T-helper 1 cell treated with Interleukin-12 subunit alpha and Interleukin-12 subunit beta and Interleukin-4 antibody, amounts not matched to agents 30 μg/mL and 1 μg/mL, for 36 hours (primary cell): ENCODE results near the gene NHLH1.
A peak's percentile ranks its signal among the peaks of the same experiment; 100 is the strongest.

Experiments
- H3K27ac Mint-ChIP-seq: one replicate; pipeline ENCODE4 v1.8.0; 2021; ENCODE audit warnings: mild to moderate bottlenecking, mixed read lengths
- H3K27me3 Mint-ChIP-seq: one replicate; pipeline ENCODE4 v1.8.0; 2021; ENCODE audit warnings: low read depth, mixed read lengths
- H3K36me3 Mint-ChIP-seq: one replicate; pipeline ENCODE4 v1.8.0; 2021; ENCODE audit warnings: low read depth, mixed read lengths
- H3K4me1 Mint-ChIP-seq: one replicate; pipeline ENCODE4 v1.8.0; 2021; ENCODE audit warnings: low read depth, mixed read lengths
- H3K4me3 Mint-ChIP-seq: one replicate; pipeline ENCODE4 v1.8.0; 2021; ENCODE audit warnings: mild to moderate bottlenecking, moderate library complexity, mixed read lengths
- H3K9me3 Mint-ChIP-seq: one replicate; pipeline ENCODE4 v1.8.0; 2021; ENCODE audit warnings: mixed read lengths

Gene NHLH1

GRCh38 chr1:160363951-160364735, 2.7 kb upstream of the NHLH1 start:
- H3K27ac Mint-ChIP-seq: no peak overlapping the region
- H3K4me1 Mint-ChIP-seq: no peaks in the 10 kb centered on the region
- no peaks in the 10 kb centered on the region for H3K27me3 Mint-ChIP-seq
- H3K36me3 Mint-ChIP-seq: peaks cover 11% of the 10 kb centered on the region
- H3K4me3 Mint-ChIP-seq: no peak overlapping the region
- no peaks in the 10 kb centered on the region for H3K9me3 Mint-ChIP-seq

DNA sequence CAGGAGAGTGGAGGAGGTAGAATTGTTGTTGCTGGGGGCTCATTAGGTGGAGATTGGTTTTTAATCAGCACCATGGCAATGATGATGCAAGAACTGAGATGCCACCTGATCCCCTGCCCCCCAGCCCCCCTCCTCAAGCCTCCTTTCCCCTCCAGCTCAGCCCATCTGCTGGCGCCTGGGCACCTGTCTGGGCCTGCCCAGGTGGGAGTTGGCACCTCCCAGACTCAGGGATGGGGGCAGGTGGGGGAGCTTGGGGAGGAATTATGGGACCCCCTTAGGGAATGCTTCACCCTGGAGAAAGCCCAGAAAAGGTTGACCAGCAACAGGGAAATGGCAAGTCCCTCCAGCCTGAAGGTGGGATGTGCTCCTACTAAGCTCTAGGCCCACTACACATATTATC, 1.5 kb upstream of the NHLH1 start:
- H3K27ac Mint-ChIP-seq: no peak overlapping the region
- peaks cover 9% of the 10 kb centered on the region for H3K36me3 Mint-ChIP-seq
- H3K9me3 Mint-ChIP-seq: no peaks in the 10 kb centered on the region
- no peaks in the 10 kb centered on the region for H3K4me1 Mint-ChIP-seq
- no peaks in the 10 kb centered on the region for H3K27me3 Mint-ChIP-seq
- no peak overlapping the region for H3K4me3 Mint-ChIP-seq

- H3K4me3 Mint-ChIP-seq: no peak overlapping the region
- H3K27me3 Mint-ChIP-seq: no peaks in the 10 kb centered on the region
- H3K9me3 Mint-ChIP-seq: no peaks in the 10 kb centered on the region
- H3K27ac Mint-ChIP-seq: no peak overlapping the region
- no peaks in the 10 kb centered on the region for H3K36me3 Mint-ChIP-seq
- H3K4me1 Mint-ChIP-seq: no peaks in the 10 kb centered on the region
Observed at GRCh38 chr1:160367516-160367900, 637 bp downstream of the NHLH1 start.

GRCh38 chr1:160367934-160368923, 1.4 kb downstream of the NHLH1 start:
- H3K4me1 Mint-ChIP-seq: no peaks in the 10 kb centered on the region
- H3K27ac Mint-ChIP-seq: no peak overlapping the region
- H3K4me3 Mint-ChIP-seq: no peak overlapping the region
- no peaks in the 10 kb centered on the region for H3K27me3 Mint-ChIP-seq
- H3K36me3 Mint-ChIP-seq: no peaks in the 10 kb centered on the region
- no peaks in the 10 kb centered on the region for H3K9me3 Mint-ChIP-seq

GRCh38 chr1:160369087-160369486, 2.2 kb downstream of the NHLH1 start:
- no peak overlapping the region for H3K4me3 Mint-ChIP-seq
- H3K9me3 Mint-ChIP-seq: no peaks in the 10 kb centered on the region
- H3K4me1 Mint-ChIP-seq: no peaks in the 10 kb centered on the region
- H3K27me3 Mint-ChIP-seq: no peaks in the 10 kb centered on the region
- no peak overlapping the region for H3K27ac Mint-ChIP-seq
- no peaks in the 10 kb centered on the region for H3K36me3 Mint-ChIP-seq

GRCh38 chr1:160370561-160371345, 3.9 kb downstream of the NHLH1 start:
- Mint-ChIP-seq H3K27ac (no peak overlapping the region), H3K36me3 (no peaks in the 10 kb centered on the region), H3K9me3 (no peaks in the 10 kb centered on the region), H3K4me3 (no peak overlapping the region), H3K27me3 (no peaks in the 10 kb centered on the region), H3K4me1 (peaks cover 3% of the 10 kb centered on the region)

DNA sequence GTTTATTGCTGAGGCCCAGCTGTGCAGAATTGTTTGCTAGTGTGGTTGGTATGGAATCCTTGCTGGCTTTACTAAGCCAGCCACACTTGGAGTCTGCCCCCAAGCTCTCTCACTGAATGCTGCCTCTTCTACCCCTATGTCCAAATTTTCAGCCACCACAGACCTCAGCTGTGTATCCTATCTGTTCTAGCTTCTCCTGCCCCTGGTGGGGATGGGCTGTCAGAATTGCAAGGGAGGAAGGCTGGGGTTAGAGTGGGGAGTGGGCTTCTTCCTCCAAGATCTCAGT, 4.4 kb downstream of the NHLH1 start:
- Mint-ChIP-seq H3K4me1 (peaks cover 9% of the 10 kb centered on the region), H3K27ac (no peak overlapping the region), H3K9me3 (no peaks in the 10 kb centered on the region), H3K4me3 (no peak overlapping the region), H3K36me3 (no peaks in the 10 kb centered on the region), H3K27me3 (no peaks in the 10 kb centered on the region)

DNA sequence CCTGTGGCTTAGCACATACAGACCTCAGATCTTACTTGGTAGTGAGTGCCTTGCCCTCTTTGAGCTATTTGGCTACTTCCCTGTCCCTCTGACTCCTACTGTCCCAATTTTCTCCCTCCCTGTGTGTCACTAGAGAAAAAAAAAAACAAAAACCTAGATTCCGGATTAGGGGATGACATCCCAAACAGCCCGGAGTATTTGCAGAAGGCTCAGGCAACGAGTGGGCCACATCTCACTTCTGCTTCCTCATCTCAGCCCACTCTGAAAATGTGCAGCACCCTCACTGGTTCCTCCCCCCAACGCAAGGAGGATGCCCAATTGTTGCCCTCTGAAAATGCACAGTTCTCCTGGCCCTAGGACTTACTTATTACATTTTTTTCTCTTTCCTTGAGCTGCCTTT, 4.9 kb downstream of the NHLH1 start:
- no peaks in the 10 kb centered on the region for H3K27me3 Mint-ChIP-seq
- no peaks in the 10 kb centered on the region for H3K9me3 Mint-ChIP-seq
- H3K27ac Mint-ChIP-seq: no peak overlapping the region
- H3K36me3 Mint-ChIP-seq: no peaks in the 10 kb centered on the region
- peaks cover 10% of the 10 kb centered on the region for H3K4me1 Mint-ChIP-seq
- no peak overlapping the region for H3K4me3 Mint-ChIP-seq

GRCh38 chr1:160373696-160374095, 6.8 kb downstream of the NHLH1 start:
- H3K36me3 Mint-ChIP-seq: no peaks in the 10 kb centered on the region
- H3K9me3 Mint-ChIP-seq: no peaks in the 10 kb centered on the region
- peaks cover 10% of the 10 kb centered on the region for H3K4me1 Mint-ChIP-seq
- H3K4me3 Mint-ChIP-seq: no peak overlapping the region
- H3K27me3 Mint-ChIP-seq: no peaks in the 10 kb centered on the region
- H3K27ac Mint-ChIP-seq: no peak overlapping the region

DNA sequence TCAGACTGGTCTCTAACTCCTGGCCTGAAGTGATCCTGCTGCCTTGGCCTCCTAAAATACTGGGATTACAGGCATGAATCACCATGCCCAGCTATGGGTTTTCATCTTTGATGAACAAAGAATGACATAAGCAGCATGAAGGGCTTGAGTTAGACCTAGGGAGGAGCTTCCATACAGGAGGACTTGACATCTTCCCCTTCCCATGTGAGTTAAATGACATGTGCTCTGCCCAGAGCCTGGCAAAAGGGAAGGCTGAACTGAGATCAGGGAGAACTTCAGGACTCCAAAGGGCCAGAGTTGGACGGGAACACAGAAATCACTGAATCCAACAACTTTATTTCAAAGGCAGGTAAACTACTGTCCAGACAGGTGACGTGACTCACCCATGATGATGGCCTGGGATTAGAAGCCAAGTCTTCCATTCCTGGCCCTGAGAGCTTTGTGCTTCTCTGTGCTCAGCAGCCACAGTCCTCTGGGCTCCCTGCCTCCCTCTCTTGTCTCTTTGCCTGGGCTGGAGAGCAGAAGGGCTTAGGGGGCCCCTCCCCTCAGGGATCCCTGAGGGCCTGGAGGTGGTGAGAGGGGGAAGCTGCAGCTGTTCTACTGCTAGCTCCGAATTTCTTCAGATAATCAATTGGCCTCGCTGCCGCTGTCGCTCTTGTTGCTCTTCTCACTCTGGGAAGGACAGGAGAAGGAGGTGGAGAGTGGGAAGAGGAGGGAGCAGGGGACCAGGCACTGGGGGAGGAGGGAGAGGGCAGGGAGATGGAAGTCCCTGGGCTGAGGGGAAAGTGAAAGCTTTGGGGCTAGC, 7.6 kb downstream of the NHLH1 start:
- no peak overlapping the region for H3K4me3 Mint-ChIP-seq
- H3K9me3 Mint-ChIP-seq: no peaks in the 10 kb centered on the region
- H3K27ac Mint-ChIP-seq: no peak overlapping the region
- peaks cover 10% of the 10 kb centered on the region for H3K4me1 Mint-ChIP-seq
- no peaks in the 10 kb centered on the region for H3K36me3 Mint-ChIP-seq
- peaks cover 1% of the 10 kb centered on the region for H3K27me3 Mint-ChIP-seq

DNA sequence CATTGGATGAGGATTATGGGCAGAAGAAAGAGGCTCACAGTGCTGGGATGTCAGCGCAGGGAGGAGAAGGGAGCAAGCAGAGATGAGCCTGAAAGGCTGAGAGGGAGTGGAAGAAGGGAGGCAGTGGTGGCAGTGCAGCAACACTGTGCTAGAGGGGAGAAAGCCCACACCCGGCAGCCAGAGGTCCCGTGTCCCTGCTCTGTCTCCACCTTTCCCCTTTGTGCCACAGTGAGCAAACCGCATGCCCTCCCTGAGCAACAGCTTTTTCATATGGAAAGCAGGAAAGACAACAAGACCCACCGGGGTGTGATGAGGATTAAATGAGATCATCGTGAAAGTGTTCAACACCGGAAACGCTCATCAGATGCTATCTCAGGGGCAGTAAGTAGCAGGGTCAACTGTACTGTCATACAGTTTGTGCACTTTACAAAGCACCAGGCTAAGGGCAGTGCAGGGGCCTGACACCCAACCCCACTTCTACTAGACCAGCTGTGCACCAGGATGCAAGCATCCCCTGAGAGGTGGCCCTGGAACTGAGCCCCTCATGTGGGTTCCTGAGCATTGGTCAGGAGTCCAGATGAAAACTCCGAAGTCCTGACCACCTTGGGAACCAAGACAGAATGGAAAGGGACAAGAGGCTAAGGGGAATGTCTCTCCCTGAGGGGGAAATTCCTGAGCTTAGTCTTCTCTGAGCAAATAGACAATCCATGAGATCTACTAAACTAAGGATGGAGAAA, 9.1 kb downstream of the NHLH1 start:
- no peak overlapping the region for H3K4me3 Mint-ChIP-seq
- no peaks in the 10 kb centered on the region for H3K9me3 Mint-ChIP-seq
- no peaks in the 10 kb centered on the region for H3K36me3 Mint-ChIP-seq
- H3K27me3 Mint-ChIP-seq: peaks cover 7% of the 10 kb centered on the region
- peak overlapping the region; percentile 61 for H3K27ac Mint-ChIP-seq
- peaks cover 10% of the 10 kb centered on the region for H3K4me1 Mint-ChIP-seq

GRCh38 chr1:160376525-160377131, 9.8 kb downstream of the NHLH1 start:
- H3K4me3 Mint-ChIP-seq: no peak overlapping the region

GRCh38 chr1:160377585-160378206, 10.8 kb downstream of the NHLH1 start:
- Mint-ChIP-seq H3K36me3 (no peaks in the 10 kb centered on the region), H3K27ac (no peak overlapping the region), H3K4me1 (peaks cover 10% of the 10 kb centered on the region), H3K9me3 (no peaks in the 10 kb centered on the region), H3K4me3 (no peak overlapping the region), H3K27me3 (peaks cover 7% of the 10 kb centered on the region)

More at GRCh38 chr1:160376525-160377131, 9.8 kb downstream of the NHLH1 start:
- H3K27me3 Mint-ChIP-seq: peaks cover 7% of the 10 kb centered on the region
- H3K9me3 Mint-ChIP-seq: no peaks in the 10 kb centered on the region
- H3K27ac Mint-ChIP-seq: no peak overlapping the region
- no peaks in the 10 kb centered on the region for H3K36me3 Mint-ChIP-seq
- peaks cover 10% of the 10 kb centered on the region for H3K4me1 Mint-ChIP-seq
